HCT116 (cell line): Measurements from ENCODE around the gene FOXK2. TPM values are rescaled to one million over a fixed set of nuclear protein-coding genes. Genes with fewer than 3 reads are reported as not detected.

Source experiments
- ATAC-seq: fragments of 200-7000 bp; cut with Tn5 transposase; 2 replicates; pipeline ENCODE4 v1.9.1; 2020; ENCODE audit warnings: mild to moderate bottlenecking, moderate library complexity
- BruUV-seq: library from RNA; stranded (reverse); fragments of 400-500 nt; replicated peaks from 2 replicates; lab custom pipeline; 2021; lab: Mats Ljungman, UMichigan
- CTCF ChIA-PET: fragments of 300-600 bp; sonication (Branson Sonifier 250); formaldehyde crosslinking; loops from one replicate; lab custom pipeline; 2021; ENCODE audit warnings: antibody characterized with exemption; lab: Charles Lee
- POLR2A ChIA-PET: fragments of 300-600, 350-600 bp; sonication (Branson Sonifier 250); formaldehyde crosslinking; loops from one replicate; lab custom pipeline; 2021; ENCODE audit warnings: antibody characterized with exemption; lab: Charles Lee
- RAD21 ChIA-PET, 2 experiments: fragments of 300-600 bp; sonication (Branson Sonifier 250); formaldehyde crosslinking; loops; one replicate each; lab custom pipeline; 2023; ENCODE audit warnings: low total read pairs in 2 of 2; ENCODE audit not compliant: uncharacterized antibody in 2 of 2, unreplicated experiment in 2 of 2, low non-redundant PET in 1 of 2; lab: Charles Lee
- DNase-seq: peaks from one replicate; pipeline ENCODE4 v3.0.0-alpha.2; 2010; ENCODE audit warnings: low read depth, low spot score
- H2AFZ ChIP-seq: fragments of 200-600 bp; shearing (Covaris generic), sonication (generic); 2 replicates; pipeline ENCODE4 v1.6.1; 2017; ENCODE audit warnings: low read depth, mixed run types, mixed read lengths, antibody characterized with exemption, low read length; ENCODE audit not compliant: poor library complexity, severe bottlenecking
- H3K27ac ChIP-seq: 2 replicates; pipeline ENCODE4 v1.5.1; 2012; ENCODE audit warnings: low read depth, low read length
- H3K27me3 ChIP-seq: fragments of 200-600 bp; sonication (generic); 2 replicates; pipeline ENCODE4 v1.6.1; 2016; ENCODE audit warnings: mixed run types, low read length, mixed read lengths; ENCODE audit not compliant: insufficient read depth
- H3K36me3 ChIP-seq, 2 experiments: fragments of 200-500 bp in 1 of 2; fragments of 200-600 bp in 1 of 2; sonication (Bioruptor generic) in 1 of 2; sonication (generic) in 1 of 2; 2 replicates each; pipeline versions ENCODE4 v1.5.1 to v1.6.1; 2014 to 2016; ENCODE audit warnings: low read length in 2 of 2, inconsistent platforms in 1 of 2, mixed read lengths in 1 of 2, mixed run types in 1 of 2; ENCODE audit not compliant: insufficient read depth in 2 of 2, control insufficient read depth in 1 of 2
- H3K4me1 ChIP-seq, 2 experiments: fragments of 200-600 bp in 1 of 2; sonication (generic) in 1 of 2; 2 replicates each; pipeline versions ENCODE4 v1.5.1 to v1.6.1; 2012 to 2017; ENCODE audit warnings: low read length in 2 of 2, inconsistent platforms in 1 of 2, mild to moderate bottlenecking in 1 of 2, mixed read lengths in 1 of 2, mixed run types in 1 of 2, moderate library complexity in 1 of 2; ENCODE audit not compliant: insufficient read depth in 2 of 2, control insufficient read depth in 1 of 2
- H3K4me2 ChIP-seq: fragments of 200-600 bp; sonication (generic); 2 replicates; pipeline ENCODE4 v1.6.1; 2017; ENCODE audit warnings: mixed run types, low read length, mixed read lengths
- H3K4me3 ChIP-seq, 2 experiments: fragments of 200-600 bp in 1 of 2; sonication (generic) in 1 of 2; replicated peaks in 1 of 2; 2 replicates each; pipeline ENCODE4 v1.5.1; 2011 to 2016; ENCODE audit warnings: low read length in 2 of 2, control low read depth in 1 of 2, low read depth in 1 of 2, mild to moderate bottlenecking in 1 of 2, mixed read lengths in 1 of 2, mixed run types in 1 of 2
- H3K79me2 ChIP-seq: fragments of 200-600 bp; sonication (generic); 2 replicates; pipeline ENCODE4 v1.6.1; 2017; ENCODE audit warnings: mild to moderate bottlenecking, mixed run types, low read length, moderate library complexity, mixed read lengths; ENCODE audit not compliant: insufficient read depth
- H3K9ac ChIP-seq: fragments of 200-600 bp; sonication (generic); 2 replicates; pipeline ENCODE4 v1.6.1; 2016; ENCODE audit warnings: low read length, mixed read lengths
- H3K9me2 ChIP-seq: fragments of 200-600 bp; sonication (generic), shearing (Covaris generic); 2 replicates; pipeline ENCODE4 v1.6.1; 2017; ENCODE audit warnings: mixed run types, mild to moderate bottlenecking, moderate library complexity; ENCODE audit not compliant: insufficient read depth
- H3K9me3 ChIP-seq, 2 experiments: fragments of 200-500 bp in 1 of 2; fragments of 200-600 bp in 1 of 2; sonication (Bioruptor generic) in 1 of 2; sonication (generic) in 1 of 2; 2 replicates each; pipeline ENCODE4 v1.6.1; 2014 to 2017; ENCODE audit warnings: low read length in 2 of 2, mixed read lengths in 2 of 2, inconsistent platforms in 1 of 2, low read depth in 1 of 2, mild to moderate bottlenecking in 1 of 2, mixed run types in 1 of 2, moderate library complexity in 1 of 2; ENCODE audit not compliant: control insufficient read depth in 1 of 2, insufficient read depth in 1 of 2
- H4K20me1 ChIP-seq: fragments of 200-600 bp; sonication (generic), shearing (Covaris generic); 2 replicates; pipeline ENCODE4 v1.6.1; 2017; ENCODE audit warnings: mixed run types, mild to moderate bottlenecking, moderate library complexity; ENCODE audit not compliant: insufficient read depth
- ATF3 ChIP-seq: IDR thresholded peaks from 2 replicates; pipeline ENCODE4 v1.6.1; 2012
- CTCF ChIP-seq, 3 experiments: fragments of 200-600 bp in 1 of 3; sonication (generic) in 1 of 3; IDR thresholded peaks in 2 of 3; conservative IDR thresholded peaks in 1 of 3; 2 replicates each; pipeline ENCODE4 v1.5.1; 2012 to 2017; ENCODE audit warnings: low read depth in 2 of 3, low read length in 2 of 3, antibody characterized with exemption in 1 of 3, borderline replicate concordance in 1 of 3, control low read depth in 1 of 3, mild to moderate bottlenecking in 1 of 3, mixed read lengths in 1 of 3, mixed run types in 1 of 3, moderate library complexity in 1 of 3; ENCODE audit not compliant: insufficient read depth in 1 of 3
- EGR1 ChIP-seq: IDR thresholded peaks from 2 replicates; pipeline ENCODE4 v1.6.1; 2012; ENCODE audit warnings: low read depth
- EZH2 ChIP-seq: fragments of 200-600 bp; sonication (generic); IDR thresholded peaks from 2 replicates; pipeline ENCODE4 v1.6.1; 2017; ENCODE audit warnings: antibody characterized with exemption, mixed run types
- EZH2phosphoT487 ChIP-seq: fragments of 200-600 bp; IDR thresholded peaks from 2 replicates; pipeline ENCODE4 v1.6.1; 2018; ENCODE audit warnings: antibody characterized with exemption, borderline replicate concordance
- FOSL1 ChIP-seq: IDR thresholded peaks from 2 replicates; pipeline ENCODE4 v1.6.1; 2012; ENCODE audit warnings: low read depth
- JUND ChIP-seq: IDR thresholded peaks from 2 replicates; pipeline ENCODE4 v1.6.1; 2012
- MAX ChIP-seq: IDR thresholded peaks from 2 replicates; pipeline ENCODE4 v1.6.1; 2012
- POLR2A ChIP-seq: IDR thresholded peaks from 2 replicates; pipeline ENCODE4 v1.7.0; 2011; ENCODE audit warnings: borderline replicate concordance; ENCODE audit not compliant: insufficient read depth, insufficient read length; ENCODE audit errors: extremely low read depth
- POLR2AphosphoS5 ChIP-seq: IDR thresholded peaks from 2 replicates; pipeline ENCODE4 v1.6.1; 2011; ENCODE audit warnings: mild to moderate bottlenecking, low read depth, low read length, moderate library complexity
- RAD21 ChIP-seq: IDR thresholded peaks from 2 replicates; pipeline ENCODE4 v1.6.1; 2012; ENCODE audit warnings: low read depth, mild to moderate bottlenecking
- REST ChIP-seq: IDR thresholded peaks from 2 replicates; pipeline ENCODE4 v1.6.1; 2012; ENCODE audit warnings: low read depth
- SIN3A ChIP-seq: IDR thresholded peaks from 2 replicates; pipeline ENCODE4 v1.6.1; 2012; ENCODE audit warnings: low read depth
- SP1 ChIP-seq: IDR thresholded peaks from 2 replicates; pipeline ENCODE4 v1.6.1; 2012; ENCODE audit warnings: low read depth
- TCF7L2 ChIP-seq: IDR thresholded peaks from 2 replicates; pipeline ENCODE4 v1.7.0; 2011; ENCODE audit warnings: borderline replicate concordance, inconsistent platforms; ENCODE audit not compliant: insufficient read depth, insufficient read length; ENCODE audit errors: extremely low read depth
- YY1 ChIP-seq: IDR thresholded peaks from 2 replicates; pipeline ENCODE4 v1.6.1; 2011; ENCODE audit warnings: low read length, low read depth, moderate library complexity, mild to moderate bottlenecking; ENCODE audit not compliant: insufficient replicate concordance; ENCODE audit errors: extremely low read depth
- ZBTB33 ChIP-seq: IDR thresholded peaks from 2 replicates; pipeline ENCODE4 v1.6.1; 2011; ENCODE audit warnings: mild to moderate bottlenecking, low read length, moderate library complexity; ENCODE audit not compliant: insufficient replicate concordance; ENCODE audit errors: extremely low read depth
- ZFX ChIP-seq: fragments of 450-650 bp; IDR thresholded peaks from 2 replicates; pipeline ENCODE4 v1.6.1; 2017
- ZNF274 ChIP-seq: fragments of 200-500 bp; sonication (Bioruptor generic); IDR thresholded peaks from 2 replicates; pipeline ENCODE4 v1.6.1; 2014; ENCODE audit warnings: mild to moderate bottlenecking, low read depth, low read length, inconsistent platforms
- intact Hi-C: fragments of 100-400 bp; cut with micrococcal nuclease; formaldehyde crosslinking; loops from 2 replicates; pipeline ENCODE4 v1.10.0; 2022
- total RNA-seq: library from RNA; stranded (reverse); gene quantifications from one replicate; pipeline ENCODE4 v1.2.1, GENCODE V29; 2021; ENCODE audit not compliant: unreplicated experiment

Gene FOXK2
- total RNA-seq, 1 experiment from 2014 or later = 122 TPM

- intact Hi-C loops = no loop called here
- Histone ChIP-seq H3K4me2 (no peak overlapping the region), H3K27me3 (no peaks in the 10 kb centered on the region), H3K36me3 (peaks cover 10 to 34% of the 10 kb centered on the region in 2 experiments), H3K9ac (no peak overlapping the region), H3K9me2 (no peaks in the 10 kb centered on the region), H4K20me1 (no peaks in the 10 kb centered on the region), H3K79me2 (no peaks in the 10 kb centered on the region), H3K4me3 (no peak overlapping the region), H3K9me3 (no peaks in the 10 kb centered on the region), H2AFZ (no peak overlapping the region), H3K27ac (no peak overlapping the region), H3K4me1 (no peaks in the 10 kb centered on the region)
- ATAC-seq = no peak
- RAD21 ChIA-PET = no interaction called here
- no peak for TF ChIP-seq ZFX
- no peak for TF ChIP-seq REST
- no peak for TF ChIP-seq SP1
- no peak for TF ChIP-seq TCF7L2
- TF ChIP-seq JUND = no peak
- TF ChIP-seq CTCF (IDR thresholded peaks at IDR 0.05 in 2 of 3, conservative IDR thresholded peaks at IDR 0.05 in 1 of 3; ENCODE audit: borderline replicate concordance in 1 of 3, insufficient read depth in 1 of 3, low read depth in 2 of 3, low read length in 2 of 3) = no peak
- TF ChIP-seq ZNF274 = no peak
- no peak for TF ChIP-seq SIN3A
- TF ChIP-seq POLR2AphosphoS5 = no peak
- TF ChIP-seq ZBTB33 = no peak
- TF ChIP-seq EGR1 = no peak
- no peak for TF ChIP-seq MAX
- TF ChIP-seq EZH2 = no peak
- no peak for TF ChIP-seq YY1
- no peak for TF ChIP-seq EZH2phosphoT487
- TF ChIP-seq FOSL1 = no peak
- TF ChIP-seq ATF3 = no peak
- no peak for TF ChIP-seq RAD21
- TF ChIP-seq POLR2A = no peak
- CTCF ChIA-PET = no interaction called here
- DNase-seq = no peak
- no TSS peak for BruUV-seq
- POLR2A ChIA-PET = no interaction called here
These were observed 49.5 kb upstream of the FOXK2 start for GRCh38 chr17:82470065-82470464.
